HepG2 (cell line): ENCODE data around the gene ARMH4. TPM values are rescaled to one million over a fixed set of nuclear protein-coding genes. Genes with fewer than 3 reads are reported as not detected.

Source experiments
- AGO1 ChIP-seq: fragments of 200-400 bp; formaldehyde crosslinking; IDR thresholded peaks from 2 replicates; pipeline ENCODE4 v1.6.1; 2017; ENCODE audit warnings: mild to moderate bottlenecking, low read depth, low read length, moderate library complexity; ENCODE audit not compliant: poor library complexity, severe bottlenecking
- ARID3A ChIP-seq: IDR thresholded peaks from 2 replicates; pipeline ENCODE4 v1.6.1; 2012; ENCODE audit warnings: low read depth, low read length, improper control_type of control experiment
- ARNT ChIP-seq: fragments of 450-650 bp; IDR thresholded peaks from 2 replicates; pipeline ENCODE4 v1.6.1; 2017
- ERF ChIP-seq: IDR thresholded peaks from 2 replicates; pipeline ENCODE4 v1.6.1; 2018; ENCODE audit warnings: missing biosample characterization, missing genetic modification reagents
- FIP1L1 ChIP-seq: fragments of 200-400 bp; formaldehyde crosslinking; IDR thresholded peaks from 2 replicates; pipeline ENCODE4 v1.6.1; 2018; ENCODE audit warnings: low read depth, mild to moderate bottlenecking, low read length, moderate library complexity, borderline replicate concordance; ENCODE audit not compliant: insufficient read depth
- FOXO1 ChIP-seq: sonication (generic); formaldehyde crosslinking; IDR thresholded peaks from 2 replicates; pipeline ENCODE4 v1.4.0; 2020; ENCODE audit warnings: missing genetic modification reagents
- HMGXB3 ChIP-seq: sonication (generic); formaldehyde crosslinking; IDR thresholded peaks from 2 replicates; pipeline ENCODE4 v1.4.0; 2020; ENCODE audit warnings: missing genetic modification reagents, borderline replicate concordance
- MTF2 ChIP-seq: sonication (generic); formaldehyde crosslinking; IDR thresholded peaks from 2 replicates; pipeline ENCODE4 v1.5.0; 2020; ENCODE audit warnings: missing genetic modification reagents, borderline replicate concordance
- RAD51 ChIP-seq: fragments of 450-650 bp; IDR thresholded peaks from 2 replicates; pipeline ENCODE4 v1.6.1; 2016; ENCODE audit warnings: borderline replicate concordance
- REL ChIP-seq: sonication (generic); formaldehyde crosslinking; conservative IDR thresholded peaks from 2 replicates; pipeline ENCODE4 v1.8.0; 2022; ENCODE audit warnings: mild to moderate bottlenecking, missing genetic modification reagents, moderate library complexity
- RELA ChIP-seq: sonication (generic); formaldehyde crosslinking; IDR thresholded peaks from 2 replicates; pipeline ENCODE4 v1.4.0; 2020; ENCODE audit warnings: missing genetic modification reagents
- SMAD9 ChIP-seq: sonication (generic); formaldehyde crosslinking; IDR thresholded peaks from 2 replicates; pipeline ENCODE4 v1.5.1; 2020; ENCODE audit warnings: mild to moderate bottlenecking, missing genetic modification reagents
- SOX5 ChIP-seq: IDR thresholded peaks from 2 replicates; pipeline ENCODE4 v1.6.1; 2016; ENCODE audit warnings: borderline replicate concordance
- TBL1XR1 ChIP-seq: fragments of 150-350 bp; IDR thresholded peaks from 2 replicates; pipeline ENCODE4 v1.6.1; 2014; ENCODE audit warnings: borderline replicate concordance, low read length; ENCODE audit not compliant: partially characterized antibody
- TEF ChIP-seq: sonication (generic); formaldehyde crosslinking; IDR thresholded peaks from 2 replicates; pipeline ENCODE4 v1.5.0; 2020; ENCODE audit warnings: missing genetic modification reagents
- TFAP4 ChIP-seq: sonication (generic); IDR thresholded peaks from 2 replicates; pipeline ENCODE4 v1.6.1; 2016; ENCODE audit warnings: low read depth, borderline replicate concordance
- ZHX1 ChIP-seq: sonication (generic); formaldehyde crosslinking; IDR thresholded peaks from 2 replicates; pipeline ENCODE4 v1.8.1; 2022; ENCODE audit warnings: low read depth, mild to moderate bottlenecking, missing genetic modification reagents
- ZNF446 ChIP-seq: sonication (generic); formaldehyde crosslinking; IDR thresholded peaks from 2 replicates; pipeline ENCODE4 v1.5.0; 2020; ENCODE audit warnings: mild to moderate bottlenecking, missing genetic modification reagents
- polyA plus RNA-seq, 8 experiments: library from polyadenylated mRNA; depleted of rRNA in 3 of 8; stranded (reverse) in 7 of 8; unstranded in 1 of 8; fragments of >200 nt; fragmentation: Illumina TruSeq in 4 of 8; extraction: Trizol in 4 of 8; gene quantifications; 2 replicates each; pipeline versions ENCODE4 v1.2.1 to v1.2.3, GENCODE V29; 2011 to 2016; ENCODE audit warnings: low read depth in 4 of 8, missing spikeins in 1 of 8, mixed read lengths in 1 of 8; ENCODE audit not compliant: insufficient read depth in 1 of 8
- total RNA-seq, 5 experiments: library from RNA; depleted of rRNA; stranded (reverse); fragments of >200 nt; fragmentation: Illumina TruSeq; extraction: Trizol; gene quantifications; 2 replicates each; pipeline ENCODE4 v1.2.3, GENCODE V29; 2016; ENCODE audit warnings: low read depth in 1 of 5

ARMH4 gene
- total and polyA plus RNA-seq, 2 of the 13 experiments (the other 11 are each of a cell fraction or from before 2014, with no cell fraction given): 0.02 to 0.18 TPM

- no peak for TF ChIP-seq ERF (CRISPR knock-in tag)
- TF ChIP-seq ARNT: no peak
- TF ChIP-seq RAD51: no peak
- no peak for TF ChIP-seq SMAD9 (CRISPR knock-in tag)
- no peak for TF ChIP-seq MTF2 (CRISPR knock-in tag)
- 0 out of 2 replicates have a peak, but pooled peaks have one; percentile 4 for TF ChIP-seq TFAP4
- TF ChIP-seq HMGXB3: no peak
- TF ChIP-seq SOX5: no peak
- no peak for TF ChIP-seq TEF (CRISPR knock-in tag)
- TF ChIP-seq ZHX1 (CRISPR knock-in tag): no peak
- peak; percentile 10; the same call in 1 of the 2 replicates for TF ChIP-seq ARID3A
- TF ChIP-seq FIP1L1: no peak
- TF ChIP-seq TBL1XR1: no peak
- TF ChIP-seq FOXO1 (CRISPR knock-in tag): no peak
- no peak for TF ChIP-seq AGO1
- no peak for TF ChIP-seq RELA
- no peak for TF ChIP-seq REL (CRISPR knock-in tag)
- no peak for TF ChIP-seq ZNF446 (CRISPR knock-in tag)
Observed at GRCh38 chr14:58199726-58200479, 47.9 kb upstream of the ARMH4 start, which contains the start of gene ACTR10 (continued).
